Measurements from ENCODE around the gene ROBO4. TPM values are rescaled to one million over a fixed set of nuclear protein-coding genes. Genes with fewer than 3 reads are reported as not detected.

ROBO4 gene
- total and polyA plus RNA-seq, 2 donors (not counting 1 experiment from before 2014, with no cell fraction given) = not detected

DNA sequence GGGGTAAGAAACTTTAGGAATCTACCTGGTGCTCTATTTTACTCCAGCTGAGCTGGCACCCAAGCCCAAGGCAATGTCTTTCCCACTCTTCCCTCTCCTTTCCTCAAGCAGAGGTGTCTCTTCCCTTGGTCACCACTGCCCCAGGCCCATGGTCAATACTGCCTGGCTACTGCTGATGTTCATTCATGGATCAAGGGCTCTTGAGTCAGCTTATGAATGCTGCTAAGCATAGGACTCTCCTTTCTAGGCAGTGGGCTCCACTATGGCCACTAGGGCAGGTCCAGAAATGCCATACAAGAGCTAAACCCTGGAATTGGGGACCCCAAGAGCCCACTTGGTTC, 18.7 kb upstream of the ROBO4 start:
- peaks cover 0 to 38% (median 3%) of the 10 kb centered on the region in 4 experiments for H3K27me3 ChIP-seq (replicated peaks in 1 of 4; ENCODE audit: control extremely low read depth in 1 of 4, control insufficient read depth in 3 of 4, insufficient read depth in 4 of 4, low read length in 3 of 4)
- no peak overlapping the region for H3K9ac ChIP-seq (ENCODE audit: low read length)
- no peak for TF ChIP-seq EZH2 (IDR thresholded peaks at IDR 0.05; ENCODE audit: borderline replicate concordance, insufficient read depth, low read depth, low read length, poor library complexity, severe bottlenecking)
- TF ChIP-seq, protein P1, sequence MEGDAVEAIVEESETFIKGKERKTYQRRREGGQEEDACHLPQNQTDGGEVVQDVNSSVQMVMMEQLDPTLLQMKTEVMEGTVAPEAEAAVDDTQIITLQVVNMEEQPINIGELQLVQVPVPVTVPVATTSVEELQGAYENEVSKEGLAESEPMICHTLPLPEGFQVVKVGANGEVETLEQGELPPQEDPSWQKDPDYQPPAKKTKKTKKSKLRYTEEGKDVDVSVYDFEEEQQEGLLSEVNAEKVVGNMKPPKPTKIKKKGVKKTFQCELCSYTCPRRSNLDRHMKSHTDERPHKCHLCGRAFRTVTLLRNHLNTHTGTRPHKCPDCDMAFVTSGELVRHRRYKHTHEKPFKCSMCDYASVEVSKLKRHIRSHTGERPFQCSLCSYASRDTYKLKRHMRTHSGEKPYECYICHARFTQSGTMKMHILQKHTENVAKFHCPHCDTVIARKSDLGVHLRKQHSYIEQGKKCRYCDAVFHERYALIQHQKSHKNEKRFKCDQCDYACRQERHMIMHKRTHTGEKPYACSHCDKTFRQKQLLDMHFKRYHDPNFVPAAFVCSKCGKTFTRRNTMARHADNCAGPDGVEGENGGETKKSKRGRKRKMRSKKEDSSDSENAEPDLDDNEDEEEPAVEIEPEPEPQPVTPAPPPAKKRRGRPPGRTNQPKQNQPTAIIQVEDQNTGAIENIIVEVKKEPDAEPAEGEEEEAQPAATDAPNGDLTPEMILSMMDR (IDR thresholded peaks at IDR 0.05) = no peak
- Mint-ChIP-seq H3K27ac (no peak overlapping the region), H3K27me3 (peaks cover 52% of the 10 kb centered on the region), H3K9me3 (ENCODE audit: insufficient read depth) (peaks cover 5% of the 10 kb centered on the region), H3K4me1 (peaks cover 2% of the 10 kb centered on the region), H3K4me3 (no peak overlapping the region)
- H3K4me1 ChIP-seq (ENCODE audit: control insufficient read depth in 2 of 2, insufficient read depth in 2 of 2, low read length in 2 of 2) = peaks cover 0 to 5% of the 10 kb centered on the region in 2 donors
- peaks cover 0 to 9% (median 9%) of the 10 kb centered on the region in 3 donors for H3K9me3 ChIP-seq (ENCODE audit: control extremely low read depth in 1 of 3, control insufficient read depth in 2 of 3, insufficient read depth in 1 of 3, low read length in 2 of 3)
- no peak overlapping the region for H3K27ac ChIP-seq (ENCODE audit: low read length in 2 of 2)
- intact Hi-C loops (cut with micrococcal nuclease) = no loop called here
- H4K20me1 ChIP-seq (ENCODE audit: control insufficient read depth, insufficient read depth, low read length, poor library complexity, severe bottlenecking) = no peaks in the 10 kb centered on the region
- H2AFZ ChIP-seq (ENCODE audit: insufficient read depth, low read depth, low read length, poor library complexity, severe bottlenecking) = no peak overlapping the region
- no peaks in the 10 kb centered on the region for H3K79me2 ChIP-seq (ENCODE audit: control insufficient read depth, insufficient read depth, low read length)
- no peak overlapping the region for H3K4me3 ChIP-seq (ENCODE audit: control extremely low read depth in 1 of 5, extremely low read depth in 1 of 5, insufficient read depth in 1 of 5, low read depth in 2 of 5, low read length in 4 of 5)
- ChIA-PET POLR2A (no interaction called here), CTCF (interaction anchor here (1.5 kb wide), 1 partner anchor 225 kb away, joined by 5 read pairs; no protein-coding TSS in a partner anchor)
- no peak for ATAC-seq (ENCODE audit: low read depth)
- DNase-seq = no peak
- H3K36me3 ChIP-seq (replicated peaks in 1 of 2; ENCODE audit: control extremely low read depth in 1 of 2, control insufficient read depth in 1 of 2, extremely low read depth in 1 of 2, insufficient read depth in 2 of 2, low read length in 1 of 2) = no peaks in the 10 kb centered on the region
- H3K4me2 ChIP-seq (replicated peaks; ENCODE audit: low read depth, low read length, poor library complexity, severe bottlenecking) = no peak overlapping the region

DNA sequence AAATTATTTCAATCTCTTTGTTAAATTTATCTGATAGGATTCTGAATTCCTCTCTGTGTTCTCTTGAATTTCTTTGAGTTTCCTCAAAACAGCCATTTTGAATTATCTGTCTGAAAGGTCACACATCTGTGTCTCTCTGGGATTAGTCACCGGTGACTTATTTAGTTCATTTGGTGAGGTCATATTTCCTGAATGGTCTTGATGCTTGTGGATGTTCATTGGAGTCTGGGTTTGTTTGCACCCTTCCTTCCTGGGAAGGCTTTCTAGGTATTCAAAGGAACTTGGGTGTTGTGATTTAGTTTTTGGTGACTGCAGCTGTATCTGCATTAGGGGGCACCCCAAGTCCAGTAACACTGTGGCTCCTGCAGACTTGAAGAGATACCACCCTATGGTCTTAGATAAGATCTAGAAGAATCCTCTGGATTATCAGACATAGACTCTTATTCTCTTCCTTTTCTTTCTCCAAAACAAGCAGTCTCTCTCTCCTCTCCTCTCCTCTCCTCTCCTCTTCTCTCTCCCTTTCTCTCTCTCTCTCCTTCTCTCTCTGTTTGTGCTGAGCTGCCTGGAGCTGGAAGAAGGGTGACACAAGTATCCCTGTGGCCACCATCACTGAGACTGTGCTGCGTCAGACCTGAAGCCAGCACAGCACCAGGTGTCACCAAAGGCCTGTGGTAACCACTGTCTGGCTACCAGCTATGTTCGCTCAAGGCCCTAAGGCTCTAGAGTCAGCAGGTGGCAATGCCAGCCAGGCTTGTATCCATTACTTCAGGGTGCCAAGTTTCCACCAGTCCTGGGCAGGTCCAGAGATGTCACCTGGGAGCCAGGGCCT, 18.1 kb upstream of the ROBO4 start:
- no peak overlapping the region for H3K4me3 ChIP-seq (ENCODE audit: control extremely low read depth in 1 of 5, extremely low read depth in 1 of 5, insufficient read depth in 1 of 5, low read depth in 2 of 5, low read length in 4 of 5)
- no peak overlapping the region for H3K4me2 ChIP-seq (replicated peaks; ENCODE audit: low read depth, low read length, poor library complexity, severe bottlenecking)
- no peak overlapping the region for H3K4me3 Mint-ChIP-seq
- DNase-seq = no peak
- H3K27me3 Mint-ChIP-seq = peaks cover 51% of the 10 kb centered on the region
- intact Hi-C loops (cut with micrococcal nuclease) = no loop called here
- no peaks in the 10 kb centered on the region for H3K36me3 ChIP-seq (replicated peaks in 1 of 2; ENCODE audit: control extremely low read depth in 1 of 2, control insufficient read depth in 1 of 2, extremely low read depth in 1 of 2, insufficient read depth in 2 of 2, low read length in 1 of 2)
- H4K20me1 ChIP-seq (ENCODE audit: control insufficient read depth, insufficient read depth, low read length, poor library complexity, severe bottlenecking) = no peaks in the 10 kb centered on the region
- CTCF ChIA-PET = interaction anchor here (1.5 kb wide), 1 partner anchor 226 kb away, joined by 5 read pairs; no protein-coding TSS in a partner anchor
- H3K27ac Mint-ChIP-seq = no peak overlapping the region
- no peaks in the 10 kb centered on the region for H3K79me2 ChIP-seq (ENCODE audit: control insufficient read depth, insufficient read depth, low read length)
- WGBS (ENCODE audit: insufficient coverage) = 95% methylated on average over 2 of the region's 3 CpGs
- peaks cover 2% of the 10 kb centered on the region for H3K4me1 Mint-ChIP-seq
- H3K4me1 ChIP-seq (ENCODE audit: control insufficient read depth in 2 of 2, insufficient read depth in 2 of 2, low read length in 2 of 2) = peaks cover 0 to 2% of the 10 kb centered on the region in 2 donors
- TF ChIP-seq, protein P1 (IDR thresholded peaks at IDR 0.05) = no peak
- TF ChIP-seq EZH2 (IDR thresholded peaks at IDR 0.05; ENCODE audit: borderline replicate concordance, insufficient read depth, low read depth, low read length, poor library complexity, severe bottlenecking) = no peak
- POLR2A ChIA-PET = no interaction called here
- H3K9me3 ChIP-seq (ENCODE audit: control extremely low read depth in 1 of 3, control insufficient read depth in 2 of 3, insufficient read depth in 1 of 3, low read length in 2 of 3) = peaks cover 0 to 14% (median 8%) of the 10 kb centered on the region in 3 donors
- H3K27ac ChIP-seq (ENCODE audit: low read length in 2 of 2) = no peak overlapping the region
- no peak overlapping the region for H2AFZ ChIP-seq (ENCODE audit: insufficient read depth, low read depth, low read length, poor library complexity, severe bottlenecking)
- no peak for ATAC-seq (ENCODE audit: low read depth)
- peaks cover 5% of the 10 kb centered on the region for H3K9me3 Mint-ChIP-seq (ENCODE audit: insufficient read depth)
- H3K9ac ChIP-seq (ENCODE audit: low read length) = no peak overlapping the region
- H3K27me3 ChIP-seq (replicated peaks in 1 of 4; ENCODE audit: control extremely low read depth in 1 of 4, control insufficient read depth in 3 of 4, insufficient read depth in 4 of 4, low read length in 3 of 4) = peaks cover 0 to 34% (median 3%) of the 10 kb centered on the region in 4 experiments
